Stimulated activated naive CD4-positive, alpha-beta T cell (primary cell): ENCODE results near the gene TRAT1.

Experiments used
- DNase-seq, 6 experiments: peaks; one replicate each; lab custom pipeline; 2025; lab: John Stamatoyannopoulos, UW

Gene TRAT1, protein sequence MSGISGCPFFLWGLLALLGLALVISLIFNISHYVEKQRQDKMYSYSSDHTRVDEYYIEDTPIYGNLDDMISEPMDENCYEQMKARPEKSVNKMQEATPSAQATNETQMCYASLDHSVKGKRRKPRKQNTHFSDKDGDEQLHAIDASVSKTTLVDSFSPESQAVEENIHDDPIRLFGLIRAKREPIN

DNA sequence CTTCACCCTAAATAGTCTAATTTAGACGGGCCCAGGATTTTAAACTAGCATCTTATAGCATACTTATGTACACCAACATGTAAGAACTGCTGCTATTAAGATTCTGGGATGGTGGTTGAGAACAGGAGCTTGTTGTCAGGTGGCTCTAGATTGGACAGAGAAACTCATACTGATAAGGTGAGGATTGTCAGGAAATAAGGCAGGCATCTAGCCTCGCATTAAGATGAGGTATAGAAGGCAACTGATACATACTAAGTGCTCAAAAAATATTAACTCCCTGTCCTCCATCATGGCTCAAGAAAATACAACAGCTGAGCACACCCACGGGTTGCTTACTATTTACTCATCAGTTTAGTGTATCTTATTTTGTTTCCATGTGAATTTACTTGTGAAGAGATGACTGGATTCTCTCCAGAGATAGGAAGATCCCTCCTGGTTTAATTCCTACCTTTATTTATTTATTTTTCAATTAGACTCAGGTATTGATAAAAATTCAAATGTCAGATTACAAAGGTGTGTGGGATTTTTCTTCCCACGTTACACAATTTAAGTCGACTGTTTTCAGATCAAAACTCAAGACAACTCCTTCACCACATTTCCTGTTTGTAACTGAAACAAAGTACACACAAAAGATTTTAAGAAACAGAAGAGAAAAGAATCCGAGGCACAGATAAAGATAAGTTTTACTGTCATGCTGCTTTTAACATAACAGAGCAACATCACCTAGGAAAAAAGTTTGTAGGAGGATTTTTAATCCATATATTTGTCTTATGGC is at the start of gene TRAT1:
Gene TRAT1 (plus strand): TSS at position 664 of the 775 bp plus-strand sequence. CDS start 142 bp downstream, outside the sequence.
- peak in 3 of 6 experiments; percentile 40 to 47 (median 44) for DNase-seq

DNA sequence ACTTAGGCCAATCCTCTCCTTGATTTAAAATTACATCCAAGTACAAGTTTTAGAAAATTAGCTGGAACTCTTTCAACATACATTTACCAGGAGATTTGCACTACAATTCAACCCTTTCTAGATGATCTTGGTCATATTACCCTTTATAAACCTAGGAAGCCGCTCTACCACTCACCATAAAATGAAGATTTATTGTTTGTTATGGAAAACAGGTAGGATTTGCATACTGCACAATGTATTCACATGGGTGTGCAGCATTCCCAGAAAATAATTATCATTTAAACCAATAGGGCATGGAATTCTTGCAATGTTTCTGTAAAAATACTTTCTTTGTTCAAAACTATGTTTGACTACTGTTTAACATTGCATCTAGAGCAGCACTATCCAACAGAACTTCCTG is 46.9 kb upstream of the TRAT1 start:
- DNase-seq, result no peak

DNA sequence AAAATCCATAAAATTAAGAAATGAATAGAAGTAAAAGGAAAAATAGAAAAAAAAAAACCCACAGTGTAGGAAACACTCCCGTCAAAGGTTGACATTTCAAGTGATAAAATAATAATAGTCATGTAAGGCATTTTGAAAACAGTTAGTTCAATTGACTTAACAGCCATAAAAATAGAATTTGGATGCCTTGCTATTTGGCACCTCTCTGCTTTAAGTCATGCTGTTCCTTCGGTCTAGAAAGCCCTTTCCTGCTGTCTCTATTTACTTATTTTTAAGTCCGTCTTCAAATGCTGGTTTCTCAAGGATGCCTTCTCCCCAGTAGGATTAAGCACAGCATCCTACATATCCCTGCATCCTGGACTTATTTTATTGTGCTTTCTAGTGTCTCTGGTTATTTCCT is 43.1 kb upstream of the TRAT1 start:
- DNase-seq, result no peak

DNA sequence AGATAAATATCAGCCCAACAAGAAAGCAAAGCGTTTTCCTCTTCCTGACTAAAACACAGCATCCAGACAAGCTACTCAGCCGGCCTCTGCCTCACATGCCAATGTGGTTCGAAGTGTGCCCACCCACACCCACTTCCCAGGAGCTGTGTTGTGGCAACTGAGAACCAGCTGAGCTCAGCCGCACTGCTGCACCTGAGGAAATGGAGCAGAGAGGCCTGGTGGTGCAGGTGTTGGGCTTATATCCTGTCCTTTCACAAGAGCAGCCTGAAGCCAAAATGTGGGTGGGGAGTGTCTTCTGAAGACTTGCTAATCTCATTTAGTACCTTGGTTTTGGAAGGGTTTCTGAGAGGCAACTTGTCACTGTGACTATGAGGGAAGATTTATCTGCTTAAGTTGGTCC is 42.4 kb upstream of the TRAT1 start:
- DNase-seq, result peak in 4 of 6 experiments; percentile 16 to 60 (median 30)

DNA sequence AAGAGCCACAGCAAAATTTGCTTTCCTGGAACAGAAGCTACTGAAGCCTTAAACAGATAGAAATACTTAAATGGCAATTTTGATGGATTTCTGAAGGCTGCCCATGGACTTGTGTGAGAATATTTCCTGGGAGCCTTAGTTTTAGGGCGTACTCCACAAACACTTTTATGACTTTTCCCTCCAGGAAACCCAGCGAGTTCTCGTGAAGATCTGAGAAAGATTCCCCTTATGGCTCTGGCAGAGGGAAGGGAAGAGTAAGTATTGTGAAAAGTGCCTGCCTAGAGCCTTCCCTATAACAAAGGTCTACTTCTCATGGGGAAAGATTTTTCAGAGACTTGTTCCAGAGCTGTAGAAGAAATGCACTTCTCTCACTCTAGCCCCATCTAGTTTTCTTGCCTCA is 31.1 kb upstream of the TRAT1 start:
- no peak for DNase-seq

DNA sequence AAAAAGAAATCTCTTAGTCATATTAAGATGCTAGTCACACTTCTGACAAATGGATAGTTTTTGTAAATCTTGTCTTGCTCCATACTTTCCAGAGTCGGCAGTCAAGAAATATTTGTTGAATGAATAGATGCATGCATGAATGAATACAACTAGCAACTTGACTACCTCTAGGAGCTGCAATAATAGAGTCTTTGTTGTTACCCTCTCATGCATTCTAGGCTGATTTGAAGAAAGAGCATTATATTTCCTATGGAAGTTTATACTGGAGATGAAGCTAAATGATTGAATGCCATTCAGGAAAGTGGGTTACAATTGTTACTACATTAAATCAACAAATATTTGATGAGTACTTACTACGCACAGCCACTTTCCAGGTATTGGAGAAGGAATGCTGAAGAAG is 18.1 kb upstream of the TRAT1 start:
- DNase-seq, result no peak

DNA sequence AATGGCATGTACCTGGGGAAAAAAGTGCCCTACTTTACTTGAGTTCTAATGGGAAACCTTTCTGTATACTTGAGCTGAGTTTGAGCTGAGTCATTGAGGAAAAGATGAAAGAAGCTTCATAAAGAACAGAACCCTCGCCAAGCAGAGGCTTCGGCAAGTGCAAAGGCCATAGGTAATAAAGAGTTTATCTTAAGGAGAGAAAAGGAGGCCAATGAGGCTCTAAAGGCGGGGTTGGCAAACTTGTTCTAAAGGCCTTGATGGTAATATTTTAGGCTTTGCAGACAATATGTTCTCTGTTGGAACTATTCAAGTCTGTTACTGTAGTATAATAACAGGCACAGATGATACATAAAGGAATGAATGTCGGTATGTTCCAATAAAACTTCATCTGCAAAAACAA is 17.6 kb upstream of the TRAT1 start:
- no peak for DNase-seq

DNA sequence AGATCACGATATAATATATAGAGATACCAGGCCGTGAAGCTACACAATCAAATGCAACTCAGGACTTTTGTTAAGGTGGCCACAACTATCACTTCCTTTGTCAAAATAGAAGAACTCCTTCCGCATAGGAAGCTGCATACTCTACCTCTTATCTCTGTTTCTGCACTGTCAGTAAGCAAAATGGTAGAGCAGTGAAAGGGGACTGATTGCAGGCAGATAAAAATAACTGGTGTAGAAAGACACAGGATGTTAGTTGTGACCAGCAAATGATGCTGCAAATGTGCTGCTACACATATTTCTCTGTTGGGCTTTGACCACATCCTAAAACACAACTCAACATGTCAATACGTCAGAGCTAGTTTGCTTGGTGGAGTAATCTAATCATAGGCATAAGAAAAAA is 16.3 kb upstream of the TRAT1 start:
- DNase-seq, result peak in 4 of 6 experiments; percentile 5 to 88 (median 84)

DNA sequence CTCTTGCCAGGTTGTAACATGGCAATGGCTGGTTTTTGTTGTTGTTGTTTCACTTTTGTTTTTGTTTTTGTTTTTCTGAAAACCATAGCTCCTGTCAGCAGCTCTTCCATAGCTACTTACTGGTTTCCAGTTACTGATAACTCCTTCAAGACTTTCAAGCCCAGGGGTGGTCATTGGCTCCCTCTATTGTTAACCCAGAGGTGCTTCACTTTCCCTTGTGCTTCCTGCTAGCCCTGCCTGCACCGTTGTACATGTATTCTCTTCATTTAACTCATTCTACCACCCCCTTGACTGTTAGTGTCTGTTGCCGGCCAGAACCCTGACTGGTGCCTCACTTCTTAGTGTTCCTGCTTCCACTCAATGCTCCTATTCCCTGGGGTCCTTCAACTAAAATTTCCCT is 4.2 kb upstream of the TRAT1 start:
- DNase-seq, result peak in 5 of 6 experiments; percentile 51 to 73 (median 56)

DNA sequence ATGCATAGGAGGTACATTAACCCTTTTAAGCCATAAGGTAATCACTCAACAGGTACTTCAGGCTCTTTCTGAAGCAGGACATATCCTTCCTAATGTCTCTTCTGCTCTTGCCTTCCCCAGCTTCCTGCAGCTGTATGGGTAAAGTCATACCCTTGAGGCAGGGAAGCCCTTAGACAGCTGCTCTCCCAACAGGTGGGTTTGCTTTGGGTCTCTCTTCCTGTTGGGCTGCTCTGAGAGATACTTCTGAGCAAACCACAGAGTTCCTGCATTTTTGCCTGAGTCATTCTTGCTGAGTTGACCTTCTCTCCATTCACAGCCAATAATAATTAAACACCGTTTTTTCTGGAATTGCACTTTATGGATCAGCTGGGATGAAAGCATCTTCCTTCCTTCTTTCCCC is 2.0 kb upstream of the TRAT1 start:
- DNase-seq, result peak in 1 of 6 experiments; percentile 2

DNA sequence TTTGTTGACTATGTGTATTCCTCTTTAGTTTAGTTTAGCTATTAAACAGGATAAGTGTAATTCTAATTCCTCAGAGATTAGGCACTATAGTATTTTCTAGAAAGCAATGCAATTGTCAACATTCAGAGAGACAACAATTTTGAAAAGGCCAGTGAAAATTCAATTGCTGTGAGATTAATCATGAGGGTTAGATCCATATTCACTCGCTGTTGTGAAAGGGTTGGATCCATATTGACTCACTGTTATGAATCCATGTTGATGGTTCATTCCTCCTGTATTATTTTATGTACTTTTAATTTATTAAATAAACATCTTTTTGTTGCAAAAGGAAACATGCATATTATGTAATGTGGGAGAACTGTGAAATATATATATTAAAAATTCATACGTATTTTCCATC is 641 bp downstream of the TRAT1 start:
- no peak for DNase-seq

DNA sequence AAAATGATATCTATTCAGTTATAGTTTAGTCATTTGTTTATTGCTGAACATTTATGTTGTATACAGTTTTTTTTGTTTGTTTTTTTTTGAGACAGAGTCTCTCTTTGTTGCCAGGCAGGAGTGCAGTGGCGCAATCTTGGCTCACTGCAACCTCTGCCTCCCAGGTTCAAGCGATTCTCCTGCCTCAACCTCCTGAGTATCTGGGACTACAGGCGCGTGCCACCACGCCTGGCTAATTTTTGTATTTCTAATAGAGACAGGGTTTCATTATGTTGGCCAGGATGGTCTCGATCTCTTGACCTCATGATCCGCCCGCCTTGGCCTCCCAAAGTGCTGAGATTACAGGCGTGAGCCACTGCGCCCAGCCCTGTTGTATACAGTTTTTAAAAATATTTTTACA is 1.2 kb downstream of the TRAT1 start:
- DNase-seq, result peak in 2 of 6 experiments; percentile 6 to 20

DNA sequence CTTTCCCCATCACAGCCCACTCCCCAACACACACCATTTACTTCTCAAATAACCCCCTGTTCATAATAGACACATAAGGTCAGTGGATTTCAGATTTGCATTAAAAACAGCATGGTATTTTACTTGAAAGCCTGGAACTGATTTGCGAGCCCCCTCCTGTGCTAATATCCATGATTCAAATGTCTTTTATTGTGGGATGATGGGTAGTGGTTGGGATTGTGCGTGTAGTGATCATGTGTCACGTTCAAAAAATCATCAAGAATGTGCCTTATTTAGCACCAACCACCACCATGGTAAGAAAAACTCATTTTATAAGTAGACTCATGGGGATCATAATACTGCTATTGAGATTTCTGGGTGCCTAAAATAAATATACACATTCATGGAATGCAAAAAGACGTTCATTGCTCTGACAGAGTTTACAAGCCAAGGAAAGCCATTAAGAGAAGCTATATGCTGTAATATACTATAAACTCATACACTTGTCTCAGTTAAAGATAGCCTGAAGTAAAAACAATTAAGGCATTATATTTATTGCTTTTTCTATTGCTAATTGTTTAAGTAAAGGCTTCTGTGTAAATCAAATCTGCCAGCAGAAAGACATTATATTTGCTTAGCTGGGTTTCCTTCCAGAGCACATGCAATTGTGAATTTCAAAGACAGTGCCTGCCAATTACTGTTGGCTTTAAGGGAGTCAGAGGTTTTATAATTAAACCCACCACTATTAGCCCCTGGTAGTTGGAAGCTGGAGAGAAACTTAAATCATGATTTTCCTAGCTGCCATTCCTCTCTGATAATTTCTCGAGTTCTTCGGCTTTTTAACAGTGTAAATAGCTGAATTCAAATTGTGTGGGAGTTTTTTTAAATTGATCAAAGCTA is 4.0 kb downstream of the TRAT1 start:
- no peak for DNase-seq

DNA sequence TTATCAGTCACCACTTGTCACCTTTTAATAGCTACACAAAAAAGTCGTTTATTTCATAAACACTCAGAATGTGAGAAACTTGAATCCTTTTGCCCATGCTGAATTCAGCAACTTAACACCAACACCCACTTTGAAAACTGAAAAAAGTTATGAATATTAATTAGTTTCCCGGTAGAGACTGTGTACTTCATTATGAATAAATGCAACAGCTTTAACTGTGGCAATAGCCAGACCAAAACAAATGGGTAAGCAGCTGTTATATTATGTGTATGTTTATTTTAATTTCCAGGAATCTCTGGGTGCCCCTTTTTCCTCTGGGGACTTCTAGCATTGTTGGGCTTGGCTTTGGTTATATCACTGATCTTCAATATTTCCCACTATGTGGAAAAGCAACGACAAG is 7.8 kb downstream of the TRAT1 start:
- no peak for DNase-seq

DNA sequence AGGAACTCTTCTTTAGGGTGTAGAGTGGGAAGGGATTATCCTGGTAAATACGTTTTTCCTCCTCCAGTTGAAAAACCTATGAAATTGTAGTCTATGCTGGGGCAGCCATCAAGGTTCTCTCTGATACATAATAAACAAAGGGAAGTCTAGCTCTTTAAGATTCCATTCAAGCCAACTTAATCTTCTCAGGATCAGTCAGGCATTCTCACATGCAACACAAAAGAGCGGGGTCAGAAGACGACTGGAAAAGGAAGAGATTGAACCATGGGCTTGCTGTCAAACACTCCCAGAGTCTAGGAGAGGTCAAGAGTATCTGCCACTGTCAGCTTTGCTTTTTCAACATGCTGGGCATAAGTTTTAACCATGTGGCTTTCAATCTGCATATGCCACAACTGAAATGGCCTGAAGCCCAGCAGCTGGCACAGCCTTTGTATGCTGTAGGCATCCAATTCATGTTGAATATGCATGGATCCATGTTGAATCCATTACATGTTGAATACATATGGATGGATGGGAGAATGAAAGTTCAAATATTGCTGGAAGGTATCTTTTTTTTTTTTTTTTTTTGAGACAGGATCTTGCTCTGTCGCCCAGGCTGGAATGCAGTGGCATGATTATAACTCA is 8.5 kb downstream of the TRAT1 start:
- no peak for DNase-seq

DNA sequence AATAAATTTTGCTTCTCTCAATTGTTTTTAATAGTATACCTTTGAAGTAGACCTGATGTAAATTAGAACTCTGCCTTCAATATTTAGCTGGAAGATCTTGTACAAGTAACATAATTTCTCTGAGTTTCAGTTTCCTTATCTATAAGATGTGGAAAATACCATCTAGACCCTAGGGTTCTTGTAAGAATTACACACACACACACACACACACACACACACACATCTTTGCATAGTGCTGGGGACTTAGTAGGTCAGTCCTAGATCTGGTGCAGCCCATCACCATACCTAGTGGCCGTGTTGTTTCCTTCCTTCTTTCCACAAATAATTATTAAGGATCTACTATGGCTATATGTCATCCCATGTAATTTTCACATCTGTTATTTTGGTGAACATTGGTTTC is 11.0 kb downstream of the TRAT1 start:
- peak in 1 of 6 experiments; percentile 12 for DNase-seq

DNA sequence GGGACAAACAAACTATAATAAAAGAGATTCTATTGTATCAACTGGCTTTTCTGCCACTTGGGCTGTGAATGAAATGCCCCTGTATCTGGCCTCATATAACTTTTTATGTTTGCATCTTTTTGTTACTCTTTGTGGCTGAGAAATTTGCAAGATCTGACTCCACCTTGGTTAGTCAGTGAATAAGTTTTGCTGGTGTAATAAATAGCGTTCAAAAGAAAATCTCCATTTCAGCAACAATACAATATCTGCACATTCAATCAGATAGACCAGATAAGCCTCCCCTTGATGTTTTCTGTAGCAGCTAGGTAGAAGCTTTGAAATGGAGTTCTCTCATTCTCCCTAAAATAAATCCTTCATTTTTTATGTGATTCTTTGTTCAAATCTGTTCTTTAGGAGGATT is 12.0 kb downstream of the TRAT1 start:
- DNase-seq, result peak in 3 of 6 experiments; percentile 25 to 62 (median 58)

DNA sequence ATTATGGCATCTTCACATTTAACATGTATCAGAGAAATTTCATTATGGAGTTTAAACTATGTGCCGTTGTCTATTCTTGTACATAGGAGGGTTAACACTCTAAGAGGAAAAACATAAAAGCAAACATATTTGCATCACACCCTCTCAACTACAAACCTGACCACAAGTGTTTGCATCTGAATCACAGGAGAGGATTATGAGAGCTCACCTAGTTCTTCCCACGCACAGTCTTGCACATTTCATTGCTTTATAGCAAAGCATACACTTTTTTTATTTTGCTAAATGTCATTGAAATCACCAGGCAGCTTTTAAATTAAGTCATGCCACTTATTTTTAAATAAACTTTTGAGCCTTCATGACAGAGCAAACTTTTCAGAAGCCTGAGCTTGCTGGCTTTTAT is 12.5 kb downstream of the TRAT1 start:
- peak in 5 of 6 experiments; percentile 16 to 78 (median 71) for DNase-seq

DNA sequence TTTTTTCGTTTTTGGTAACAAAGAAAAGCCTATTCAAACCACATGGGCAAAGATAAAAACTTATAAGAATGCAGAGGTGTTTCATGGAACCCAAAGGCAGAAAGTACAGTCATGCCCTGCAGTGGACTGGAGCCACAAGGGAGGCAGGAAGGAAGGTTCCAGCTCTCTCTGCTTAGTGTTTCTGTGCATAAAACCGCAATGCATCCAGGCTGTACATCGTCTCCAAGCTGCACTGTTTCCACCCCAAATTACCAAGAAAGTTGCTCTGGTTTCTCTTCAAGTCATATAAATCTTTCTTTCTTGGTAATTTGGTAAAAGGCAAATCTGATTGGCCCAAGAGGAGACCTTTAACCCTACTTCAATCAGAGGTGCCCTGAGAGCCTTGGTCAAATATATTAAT is 15.8 kb downstream of the TRAT1 start:
- peak in 4 of 6 experiments; percentile 2 to 23 (median 10) for DNase-seq

DNA sequence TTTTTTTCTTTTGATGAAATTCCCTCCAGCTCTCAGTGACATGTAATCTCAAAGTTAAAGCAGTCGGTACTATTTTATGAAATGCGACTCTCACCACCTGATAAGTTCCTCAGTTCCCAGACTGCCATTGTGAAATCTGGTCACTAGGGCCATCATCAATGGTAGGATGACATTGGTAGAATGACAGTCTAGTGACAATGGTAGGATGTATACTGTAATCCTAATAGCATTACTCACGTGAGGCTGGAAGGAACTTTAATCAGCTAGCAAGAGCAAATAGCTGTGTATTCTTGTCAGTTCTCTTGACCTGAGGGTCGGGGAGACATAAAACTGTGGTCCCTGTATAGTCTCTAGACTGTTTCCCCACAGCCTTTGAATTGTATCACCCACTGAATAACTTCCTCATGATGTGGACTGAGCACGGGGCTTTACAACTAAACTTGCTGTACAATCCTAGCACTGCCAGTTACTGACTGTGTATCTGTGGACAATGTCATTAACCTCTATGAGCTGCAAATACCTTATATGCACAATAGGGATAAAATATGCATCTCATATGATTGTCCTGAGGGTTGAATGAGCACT is 23.2 kb downstream of the TRAT1 start:
- DNase-seq, result no peak

DNA sequence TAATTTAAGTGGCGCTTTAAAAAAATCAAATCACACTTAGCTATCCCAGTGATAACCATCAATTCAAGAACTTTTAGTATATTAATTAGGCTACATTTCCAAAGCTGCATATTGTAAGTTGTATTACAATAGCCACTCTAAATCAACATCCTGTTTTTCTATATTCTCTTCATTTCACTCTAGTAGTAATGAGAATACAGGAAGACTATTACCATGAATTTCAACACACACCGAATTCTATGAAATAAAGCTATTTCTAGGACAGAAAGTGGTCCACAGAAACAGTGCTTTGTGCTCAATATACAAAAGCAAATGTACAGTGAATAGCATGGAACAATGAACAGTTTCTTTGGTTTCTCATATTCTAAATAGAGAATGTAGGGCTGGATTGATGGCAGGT is 24.6 kb downstream of the TRAT1 start:
- DNase-seq, result peak in 1 of 6 experiments; percentile 8

DNA sequence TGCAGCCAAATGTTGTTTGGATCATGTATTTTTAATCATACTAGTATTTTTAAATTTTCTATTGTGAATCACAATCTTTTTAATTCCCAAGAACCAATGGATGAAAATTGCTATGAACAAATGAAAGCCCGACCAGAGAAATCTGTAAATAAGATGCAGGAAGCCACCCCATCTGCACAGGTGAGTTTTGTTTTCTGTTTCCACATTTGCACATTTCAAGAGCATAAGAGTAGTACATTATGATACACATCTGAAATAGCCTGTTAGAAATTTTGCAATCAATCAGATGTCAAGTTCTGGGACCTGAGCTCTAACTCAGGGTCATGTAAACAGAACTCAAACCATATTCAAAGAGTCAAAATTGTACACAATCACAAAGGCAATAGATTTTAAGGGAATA is 26.5 kb downstream of the TRAT1 start:
- DNase-seq, result no peak
